Uterus (tissue), 4 donors: ENCODE data around the gene MVP. TPM values are rescaled to one million over a fixed set of nuclear protein-coding genes. Genes with fewer than 3 reads are reported as not detected.
A peak's percentile ranks its signal among the peaks of the same experiment; 100 is the strongest.

Experiments
- DNase-seq, 2 donors: peaks; one replicate each; pipeline ENCODE4 v3.0.0-alpha.2; 2019 to 2020
- H3K27ac ChIP-seq, 2 donors: fragments of 200-600 bp; sonication (generic); 1 replicate in 1 of 2; 2 replicates in 1 of 2; pipeline ENCODE4 v1.5.1; 2016 to 2018
- H3K27me3 ChIP-seq, 2 donors: fragments of 200-600 bp; sonication (generic); one replicate each; pipeline ENCODE4 v1.5.1; 2018 to 2019; ENCODE audit warnings: control low read depth in 1 of 2
- H3K36me3 ChIP-seq, 2 donors: fragments of 200-600 bp; sonication (generic); one replicate each; pipeline ENCODE4 v1.5.1; 2019; ENCODE audit warnings: control low read depth in 1 of 2
- H3K4me1 ChIP-seq, 2 donors: fragments of 200-600 bp; sonication (generic); one replicate each; pipeline ENCODE4 v1.5.1; 2018 to 2019; ENCODE audit warnings: control low read depth in 1 of 2
- H3K4me3 ChIP-seq, 2 donors: fragments of 200-600 bp; sonication (generic); 1 replicate in 1 of 2; 2 replicates in 1 of 2; pipeline ENCODE4 v1.5.1; 2018 to 2019; ENCODE audit warnings: mild to moderate bottlenecking in 1 of 2
- H3K9me3 ChIP-seq, 2 donors: fragments of 200-600 bp; sonication (generic); one replicate each; pipeline ENCODE4 v1.5.1; 2019; ENCODE audit warnings: control low read depth in 1 of 2
- POLR2A ChIP-seq, 2 donors: fragments of 450-650 bp; IDR thresholded peaks; one replicate each; pipeline ENCODE4 v1.6.1; 2016; ENCODE audit warnings: antibody characterized with exemption in 2 of 2, mild to moderate bottlenecking in 1 of 2, moderate library complexity in 1 of 2
- intact Hi-C: fragments of 100-400 bp; cut with DNase I; formaldehyde crosslinking; loops from one replicate; pipeline ENCODE4 v1.15.1; 2023; ENCODE audit warnings: low total_unique reads
- total RNA-seq, 4 donors: library from RNA; depleted of rRNA in 3 of 4; stranded (reverse); fragments of >200 nt in 3 of 4; gene quantifications; one replicate each; pipeline versions ENCODE4 v1.1.0 to v1.2.4, GENCODE V29; 2014 to 2023
- TF ChIP-seq, protein P1 (sequence below), 4 experiments: fragments of 200-600 bp in 2 of 4; fragments of 450-650 bp in 2 of 4; sonication (generic) in 2 of 4; IDR thresholded peaks; one replicate each; pipeline ENCODE4 v1.5.1; 2016 to 2019; ENCODE audit warnings: antibody characterized with exemption in 4 of 4, mild to moderate bottlenecking in 2 of 4, moderate library complexity in 1 of 4
- donor health status: DM: yes; HTN: yes; CAD: no.

MVP gene
- total RNA-seq, 4 donors from 2014 or later: 38.4 to 132 (median 67.4) TPM

DNA sequence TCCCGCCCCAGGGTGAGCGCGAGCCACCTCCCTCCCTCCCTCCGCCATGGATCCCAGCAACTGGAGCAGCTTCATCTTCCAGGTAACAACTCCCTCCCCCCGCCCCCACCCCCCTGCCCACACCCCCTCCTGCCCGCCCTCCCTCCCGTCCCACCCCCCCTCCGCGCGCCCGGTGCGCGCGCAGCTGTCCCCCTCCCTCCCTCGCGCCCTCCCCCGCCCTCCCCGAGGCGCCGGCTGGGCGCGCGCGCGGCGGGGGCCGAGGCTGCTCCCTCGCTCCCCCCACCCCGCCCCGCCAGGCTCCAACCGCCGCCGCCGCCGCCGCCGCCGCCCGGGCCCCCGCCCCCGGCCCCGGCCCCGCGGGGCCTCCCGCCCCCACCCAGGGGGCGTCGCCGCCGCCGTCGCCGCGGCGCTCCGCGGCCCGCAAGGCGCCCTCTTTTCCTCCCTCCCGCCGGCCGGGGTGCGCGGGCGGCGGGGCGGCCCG lies 14.1 kb upstream of the MVP start, which contains the start of gene MAZ:
Gene MAZ (plus strand): TSS at position 431 of the 481 bp plus-strand sequence. CDS start 173 bp downstream, outside the sequence.
- TF ChIP-seq POLR2A (IDR thresholded peaks at IDR 0.05): no peak
- TF ChIP-seq, protein P1, sequence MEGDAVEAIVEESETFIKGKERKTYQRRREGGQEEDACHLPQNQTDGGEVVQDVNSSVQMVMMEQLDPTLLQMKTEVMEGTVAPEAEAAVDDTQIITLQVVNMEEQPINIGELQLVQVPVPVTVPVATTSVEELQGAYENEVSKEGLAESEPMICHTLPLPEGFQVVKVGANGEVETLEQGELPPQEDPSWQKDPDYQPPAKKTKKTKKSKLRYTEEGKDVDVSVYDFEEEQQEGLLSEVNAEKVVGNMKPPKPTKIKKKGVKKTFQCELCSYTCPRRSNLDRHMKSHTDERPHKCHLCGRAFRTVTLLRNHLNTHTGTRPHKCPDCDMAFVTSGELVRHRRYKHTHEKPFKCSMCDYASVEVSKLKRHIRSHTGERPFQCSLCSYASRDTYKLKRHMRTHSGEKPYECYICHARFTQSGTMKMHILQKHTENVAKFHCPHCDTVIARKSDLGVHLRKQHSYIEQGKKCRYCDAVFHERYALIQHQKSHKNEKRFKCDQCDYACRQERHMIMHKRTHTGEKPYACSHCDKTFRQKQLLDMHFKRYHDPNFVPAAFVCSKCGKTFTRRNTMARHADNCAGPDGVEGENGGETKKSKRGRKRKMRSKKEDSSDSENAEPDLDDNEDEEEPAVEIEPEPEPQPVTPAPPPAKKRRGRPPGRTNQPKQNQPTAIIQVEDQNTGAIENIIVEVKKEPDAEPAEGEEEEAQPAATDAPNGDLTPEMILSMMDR (IDR thresholded peaks at IDR 0.05): no peak
- intact Hi-C loops: no loop called here
- Histone ChIP-seq H3K27ac (peak within 1 kb of the TSS; percentile 98 to 99), H3K4me1 (peaks cover 11 to 28% of the 10 kb centered on the region in 2 donors), H3K27me3 (no peaks in the 10 kb centered on the region), H3K9me3 (no peaks in the 10 kb centered on the region), H3K36me3 (no peaks in the 10 kb centered on the region), H3K4me3 (peak within 1 kb of the TSS; percentile 69 to 98)
- peak in 1 of 2 donors; percentile 95 for DNase-seq

DNA sequence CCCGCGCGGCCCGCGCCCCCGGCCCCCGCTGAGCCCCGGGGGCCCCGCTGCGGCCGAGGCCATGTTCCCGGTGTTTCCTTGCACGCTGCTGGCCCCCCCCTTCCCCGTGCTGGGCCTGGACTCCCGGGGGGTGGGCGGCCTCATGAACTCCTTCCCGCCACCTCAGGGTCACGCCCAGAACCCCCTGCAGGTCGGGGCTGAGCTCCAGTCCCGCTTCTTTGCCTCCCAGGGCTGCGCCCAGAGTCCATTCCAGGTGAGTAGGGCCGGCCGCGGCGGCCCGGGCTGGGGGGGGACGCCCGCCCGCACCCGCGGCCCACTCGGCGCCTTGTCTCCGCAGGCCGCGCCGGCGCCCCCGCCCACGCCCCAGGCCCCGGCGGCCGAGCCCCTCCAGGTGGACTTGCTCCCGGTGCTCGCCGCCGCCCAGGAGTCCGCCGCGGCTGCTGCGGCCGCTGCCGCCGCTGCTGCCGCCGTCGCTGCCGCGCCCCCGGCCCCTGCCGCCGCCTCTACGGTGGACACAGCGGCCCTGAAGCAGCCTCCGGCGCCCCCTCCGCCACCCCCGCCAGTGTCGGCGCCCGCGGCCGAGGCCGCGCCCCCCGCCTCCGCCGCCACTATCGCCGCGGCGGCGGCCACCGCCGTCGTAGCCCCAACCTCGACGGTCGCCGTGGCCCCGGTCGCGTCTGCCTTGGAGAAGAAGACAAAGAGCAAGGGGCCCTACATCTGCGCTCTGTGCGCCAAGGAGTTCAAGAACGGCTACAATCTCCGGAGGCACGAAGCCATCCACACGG lies 13.4 kb upstream of the MVP start:
- H3K27me3 ChIP-seq: no peaks in the 10 kb centered on the region
- peak; percentile 67 to 68 for DNase-seq
- H3K36me3 ChIP-seq: no peaks in the 10 kb centered on the region
- no peaks in the 10 kb centered on the region for H3K9me3 ChIP-seq
- H3K4me3 ChIP-seq: peak overlapping the region; percentile 35 to 61
- peak overlapping the region; percentile 96 to 99 for H3K27ac ChIP-seq
- intact Hi-C loops: no loop called here
- TF ChIP-seq, protein P1 (IDR thresholded peaks at IDR 0.05): no peak
- peaks cover 11 to 28% of the 10 kb centered on the region in 2 donors for H3K4me1 ChIP-seq

DNA sequence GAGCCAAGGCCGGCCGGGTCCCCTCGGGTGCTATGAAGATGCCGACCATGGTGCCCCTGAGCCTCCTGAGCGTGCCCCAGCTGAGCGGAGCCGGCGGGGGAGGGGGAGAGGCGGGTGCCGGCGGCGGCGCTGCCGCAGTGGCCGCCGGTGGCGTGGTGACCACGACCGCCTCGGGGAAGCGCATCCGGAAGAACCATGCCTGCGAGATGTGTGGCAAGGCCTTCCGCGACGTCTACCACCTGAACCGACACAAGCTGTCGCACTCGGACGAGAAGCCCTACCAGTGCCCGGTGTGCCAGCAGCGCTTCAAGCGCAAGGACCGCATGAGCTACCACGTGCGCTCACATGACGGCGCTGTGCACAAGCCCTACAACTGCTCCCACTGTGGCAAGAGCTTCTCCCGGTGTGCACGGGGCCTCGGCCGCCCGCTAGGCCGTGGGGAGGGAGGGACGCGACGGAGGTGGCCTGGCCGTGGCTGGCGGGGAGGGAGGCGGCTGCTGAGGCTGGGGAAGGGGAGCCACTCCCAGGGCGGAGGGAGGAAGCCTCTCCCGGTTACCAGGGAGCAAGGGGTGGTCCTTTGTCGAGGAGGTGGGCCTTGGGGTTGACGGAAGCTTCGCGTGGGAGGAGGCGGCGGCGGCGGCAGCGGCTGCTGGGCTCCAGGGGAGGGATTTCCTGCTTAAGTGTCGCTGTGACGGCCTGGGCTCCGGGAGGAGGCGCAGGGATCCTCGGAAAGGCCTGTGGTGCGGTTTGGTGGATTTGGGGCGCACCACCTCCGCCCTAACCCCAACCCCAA lies 12.6 kb upstream of the MVP start:
- peaks cover 11 to 28% of the 10 kb centered on the region in 2 donors for H3K4me1 ChIP-seq
- intact Hi-C loops: no loop called here
- H3K27me3 ChIP-seq: no peaks in the 10 kb centered on the region
- H3K27ac ChIP-seq: peak overlapping the region; percentile 96 to 99
- peak; percentile 89 for DNase-seq
- H3K36me3 ChIP-seq: no peaks in the 10 kb centered on the region
- H3K4me3 ChIP-seq: peak overlapping the region; percentile 35 to 61
- TF ChIP-seq POLR2A (IDR thresholded peaks at IDR 0.05): peak in 1 of 2 donors; percentile 63
- TF ChIP-seq, protein P1 (IDR thresholded peaks at IDR 0.05): peak; percentile 24 to 63 (median 54)
- H3K9me3 ChIP-seq: no peaks in the 10 kb centered on the region

DNA sequence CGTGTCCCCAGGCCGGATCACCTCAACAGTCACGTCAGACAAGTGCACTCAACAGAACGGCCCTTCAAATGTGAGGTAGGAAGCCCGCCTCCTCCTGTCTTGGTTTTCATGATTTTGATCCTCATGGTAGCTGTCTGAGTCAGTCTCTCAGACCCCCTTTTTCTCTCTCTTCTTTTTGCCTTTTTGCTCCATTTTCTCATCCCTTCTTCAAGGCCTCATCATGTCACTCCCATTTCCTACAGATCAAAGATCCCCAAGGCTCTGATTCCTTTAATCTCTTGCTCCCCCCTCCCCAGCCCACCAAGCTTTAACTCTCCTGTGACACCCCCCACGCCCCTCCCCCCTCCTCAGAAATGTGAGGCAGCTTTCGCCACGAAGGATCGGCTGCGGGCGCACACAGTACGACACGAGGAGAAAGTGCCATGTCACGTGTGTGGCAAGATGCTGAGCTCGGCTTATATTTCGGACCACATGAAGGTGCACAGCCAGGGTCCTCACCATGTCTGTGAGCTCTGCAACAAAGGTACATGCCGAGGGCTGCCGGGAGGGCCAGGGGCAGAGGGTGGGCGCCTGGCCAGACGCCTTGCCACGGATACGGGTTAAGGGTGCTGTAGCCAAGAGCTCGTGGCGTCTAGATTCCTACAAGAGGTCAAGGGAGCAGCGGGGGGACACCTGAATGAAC lies 11.9 kb upstream of the MVP start:
- peak; percentile 31 to 54 for DNase-seq
- Histone ChIP-seq H3K27me3 (no peaks in the 10 kb centered on the region), H3K4me1 (peaks cover 11 to 35% of the 10 kb centered on the region in 2 donors), H3K4me3 (peak overlapping the region; percentile 35 to 61), H3K9me3 (no peaks in the 10 kb centered on the region), H3K27ac (peak overlapping the region; percentile 96 to 99), H3K36me3 (no peaks in the 10 kb centered on the region)
- intact Hi-C loops: no loop called here
- TF ChIP-seq, protein P1 (IDR thresholded peaks at IDR 0.05): no peak
- TF ChIP-seq POLR2A (IDR thresholded peaks at IDR 0.05): no peak
